Liver (tissue), 9 donors: Measurements from ENCODE around the gene SEZ6L2. TPM values are rescaled to one million over a fixed set of nuclear protein-coding genes. Genes with fewer than 3 reads are reported as not detected.

ENCODE experiments used
- DNase-seq: peaks from one replicate; pipeline ENCODE4 v3.0.0-alpha.2; 2017; ENCODE audit warnings: low spot score
- H3K27ac ChIP-seq, 2 donors: one replicate each; pipeline ENCODE4 v1.7.0; 2013; ENCODE audit warnings: inconsistent platforms in 2 of 2, low read length in 2 of 2, control low read depth in 1 of 2, low read depth in 1 of 2, mild to moderate bottlenecking in 1 of 2
- H3K27me3 ChIP-seq, 4 donors: one replicate each; pipeline versions ENCODE4 v1.6.1 to v1.7.0; 2013; ENCODE audit warnings: low read length in 3 of 4, inconsistent platforms in 1 of 4, mild to moderate bottlenecking in 1 of 4, moderate library complexity in 1 of 4; ENCODE audit not compliant: control insufficient read depth in 4 of 4, insufficient read depth in 4 of 4
- H3K36me3 ChIP-seq, 4 donors: one replicate each; pipeline versions ENCODE4 v1.6.1 to v1.7.0; 2013; ENCODE audit warnings: low read length in 3 of 4, mild to moderate bottlenecking in 3 of 4, low read depth in 1 of 4, moderate library complexity in 1 of 4; ENCODE audit not compliant: control insufficient read depth in 4 of 4, insufficient read depth in 3 of 4
- H3K4me1 ChIP-seq, 4 donors: one replicate each; pipeline versions ENCODE4 v1.6.1 to v1.7.0; 2013; ENCODE audit warnings: low read length in 3 of 4, mild to moderate bottlenecking in 3 of 4, moderate library complexity in 1 of 4; ENCODE audit not compliant: control insufficient read depth in 4 of 4, insufficient read depth in 4 of 4
- H3K4me3 ChIP-seq, 3 donors: one replicate each; pipeline versions ENCODE4 v1.6.1 to v1.7.0; 2013; ENCODE audit warnings: low read length in 3 of 3, control low read depth in 1 of 3, low read depth in 1 of 3, mild to moderate bottlenecking in 1 of 3
- H3K9ac ChIP-seq, 2 donors: one replicate each; pipeline ENCODE4 v1.7.0; 2013; ENCODE audit warnings: low read length in 2 of 2, mild to moderate bottlenecking in 2 of 2, moderate library complexity in 2 of 2, control low read depth in 1 of 2, low read depth in 1 of 2
- H3K9me3 ChIP-seq, 4 donors: one replicate each; pipeline versions ENCODE4 v1.6.1 to v1.7.0; 2013; ENCODE audit warnings: low read length in 3 of 4; ENCODE audit not compliant: control insufficient read depth in 4 of 4
- EGR1 ChIP-seq, 2 donors: IDR thresholded peaks; 2 replicates each; pipeline ENCODE4 v1.6.1; 2016 to 2018; ENCODE audit warnings: antibody characterized with exemption in 2 of 2, low read depth in 2 of 2
- FOXA1 ChIP-seq: IDR thresholded peaks from 2 replicates; pipeline ENCODE4 v1.6.1; 2016; ENCODE audit warnings: antibody characterized with exemption
- FOXA2 ChIP-seq: IDR thresholded peaks from 2 replicates; pipeline ENCODE4 v1.6.1; 2016; ENCODE audit warnings: antibody characterized with exemption
- GABPA ChIP-seq, 2 donors: IDR thresholded peaks in 1 of 2; conservative IDR thresholded peaks in 1 of 2; 2 replicates each; pipeline ENCODE4 v1.6.1; 2016; ENCODE audit warnings: antibody characterized with exemption in 2 of 2, mild to moderate bottlenecking in 1 of 2, moderate library complexity in 1 of 2
- HNF4A ChIP-seq, 2 donors: conservative IDR thresholded peaks; 2 replicates each; pipeline ENCODE4 v1.6.1; 2016; ENCODE audit warnings: antibody characterized with exemption in 2 of 2, mild to moderate bottlenecking in 2 of 2
- HNF4G ChIP-seq: IDR thresholded peaks from 2 replicates; pipeline ENCODE4 v1.6.1; 2016; ENCODE audit warnings: antibody characterized with exemption
- JUND ChIP-seq, 2 donors: IDR thresholded peaks; 2 replicates each; pipeline ENCODE4 v1.6.1; 2016; ENCODE audit warnings: antibody characterized with exemption in 2 of 2
- NR2F2 ChIP-seq: IDR thresholded peaks from 2 replicates; pipeline ENCODE4 v1.6.1; 2016; ENCODE audit warnings: antibody characterized with exemption
- RAD21 ChIP-seq, 2 donors: IDR thresholded peaks; 2 replicates each; pipeline ENCODE4 v1.6.1; 2016; ENCODE audit warnings: antibody characterized with exemption in 2 of 2, mild to moderate bottlenecking in 2 of 2
- RXRA ChIP-seq, 2 donors: IDR thresholded peaks; 2 replicates each; pipeline ENCODE4 v1.6.1; 2017 to 2018; ENCODE audit warnings: antibody characterized with exemption in 2 of 2, mild to moderate bottlenecking in 1 of 2
- SP1 ChIP-seq: IDR thresholded peaks from 2 replicates; pipeline ENCODE4 v1.6.1; 2018; ENCODE audit warnings: antibody characterized with exemption, mild to moderate bottlenecking
- TAF1 ChIP-seq: conservative IDR thresholded peaks from 2 replicates; pipeline ENCODE4 v1.6.1; 2016; ENCODE audit warnings: antibody characterized with exemption, mild to moderate bottlenecking
- YY1 ChIP-seq: IDR thresholded peaks from 2 replicates; pipeline ENCODE4 v1.6.1; 2016; ENCODE audit warnings: antibody characterized with exemption, mild to moderate bottlenecking
- WGBS: extraction: QIAGEN DNeasy Blood & Tissue Kit; methylation state at CpG from one replicate; pipeline ENCODE4 v1.1.7; 2013; 5-methylcytosine and 5-hydroxymethylcytosine counted together
- polyA plus RNA-seq, 2 donors: library from polyadenylated mRNA; stranded (reverse) in 1 of 2; unstranded in 1 of 2; fragments of 200-250 nt in 1 of 2; fragments of >200 nt in 1 of 2; fragmentation: Nextera tagmentation in 1 of 2; extraction: Ambion mirVana in 1 of 2; gene quantifications; one replicate each; pipeline versions ENCODE4 v1.2.1 to v1.2.3, GENCODE V29; 2013 to 2015
- total RNA-seq, 2 donors: library from RNA; depleted of rRNA; stranded (reverse); fragments of >200 nt; gene quantifications; one replicate each; pipeline ENCODE4 v1.2.3, GENCODE V29; 2014
- TF ChIP-seq, protein P1 (sequence below): IDR thresholded peaks from 2 replicates; pipeline ENCODE4 v1.6.1; 2016; ENCODE audit warnings: antibody characterized with exemption
- TF ChIP-seq, protein P2 (sequence below): IDR thresholded peaks from 2 replicates; pipeline ENCODE4 v1.6.1; 2016; ENCODE audit warnings: antibody characterized with exemption
- TF ChIP-seq, protein P3 (sequence below): fragments of 150-350 bp; IDR thresholded peaks from 2 replicates; pipeline ENCODE4 v1.5.1; 2017; ENCODE audit warnings: improper control_type of control experiment, low read depth, low read length; ENCODE audit not compliant: missing input control
- donor health status: healthy.
- donor health status: healthy.
- donor health status: healthy.
- donor health status: healthy.
- donor health status: healthy.

The SEZ6L2 gene
- total and polyA plus RNA-seq, 4 donors: 0.24 to 0.37 (median 0.30) TPM

DNA sequence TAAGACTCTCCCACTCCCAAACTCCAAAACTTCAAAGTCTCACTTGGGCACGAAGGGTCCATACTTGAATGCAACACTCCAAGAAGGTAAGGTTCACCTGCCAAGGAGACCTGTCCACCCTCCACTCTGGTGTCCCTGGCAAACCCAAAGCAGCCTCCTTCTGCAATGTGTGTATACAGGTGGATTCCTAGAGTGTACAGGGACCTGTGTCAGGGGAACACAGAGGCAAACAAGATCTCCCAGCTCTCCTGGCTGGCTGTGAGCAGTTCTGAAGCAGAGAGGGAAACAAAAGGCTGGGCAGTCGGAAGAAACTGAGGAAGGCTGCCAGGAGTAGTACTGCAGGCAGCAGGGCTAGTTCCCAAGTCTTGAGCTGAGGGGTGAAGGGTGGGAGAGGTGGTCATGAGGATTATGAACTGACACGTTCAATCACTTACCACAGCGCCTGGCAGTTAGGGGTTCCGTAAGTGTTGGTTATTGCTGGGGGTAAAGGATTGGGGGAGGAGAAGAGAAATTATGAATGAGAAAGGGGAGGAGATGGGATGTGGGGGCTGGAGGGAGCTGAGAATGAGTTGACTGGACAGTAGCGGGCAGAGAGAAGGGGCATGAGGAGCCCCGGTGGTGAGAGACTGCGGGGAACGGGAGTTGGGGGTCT, 25.9 kb upstream of the SEZ6L2 start (continued):
- TF ChIP-seq, protein P1, sequence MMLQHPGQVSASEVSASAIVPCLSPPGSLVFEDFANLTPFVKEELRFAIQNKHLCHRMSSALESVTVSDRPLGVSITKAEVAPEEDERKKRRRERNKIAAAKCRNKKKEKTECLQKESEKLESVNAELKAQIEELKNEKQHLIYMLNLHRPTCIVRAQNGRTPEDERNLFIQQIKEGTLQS: no peak
- TF ChIP-seq RAD21 (IDR thresholded peaks at IDR 0.05) (no peak), GABPA (IDR thresholded peaks at IDR 0.05 in 1 of 2, conservative IDR thresholded peaks at IDR 0.05 in 1 of 2) (no peak), YY1 (no peak), FOXA1 (no peak)

DNA sequence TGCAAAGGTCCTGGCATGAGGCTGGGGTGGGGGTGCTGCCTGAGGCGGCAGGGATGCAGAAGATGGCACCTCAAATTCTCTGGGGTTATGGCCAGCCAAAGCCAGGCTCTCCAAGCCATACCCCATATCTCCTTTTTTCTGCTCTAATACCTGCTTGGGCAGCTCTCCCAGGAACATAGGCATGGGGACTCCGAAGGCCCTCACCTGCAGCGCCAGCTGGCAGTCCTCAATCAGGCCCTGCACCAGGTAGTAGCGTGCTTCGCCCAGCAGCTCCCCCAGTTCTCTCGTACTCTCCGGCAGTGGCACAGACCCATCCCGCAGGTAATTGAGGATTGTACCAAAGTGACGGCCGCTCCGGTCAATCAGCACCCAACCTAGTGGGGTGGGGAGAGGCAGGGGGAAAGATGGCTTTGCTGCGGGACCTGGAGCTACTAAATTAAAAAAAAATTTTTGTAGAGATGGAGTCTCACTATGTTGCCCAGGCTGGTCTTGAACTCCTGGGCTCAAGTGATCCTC, 23.7 kb upstream of the SEZ6L2 start:
- no peak for DNase-seq
- no peaks in the 10 kb centered on the region for H3K27me3 ChIP-seq
- H3K27ac ChIP-seq: no peak overlapping the region
- TF ChIP-seq EGR1 (IDR thresholded peaks at IDR 0.05; ENCODE audit: low read depth in 2 of 2): no peak
- TF ChIP-seq, protein P1: no peak
- TF ChIP-seq GABPA (IDR thresholded peaks at IDR 0.05 in 1 of 2, conservative IDR thresholded peaks at IDR 0.05 in 1 of 2): no peak
- TF ChIP-seq RXRA (IDR thresholded peaks at IDR 0.05): no peak
- no peak for TF ChIP-seq FOXA2
- no peak for TF ChIP-seq HNF4G
- H3K36me3 ChIP-seq: peaks cover 6 to 23% (median 15%) of the 10 kb centered on the region in 4 donors
- H3K9ac ChIP-seq: no peak overlapping the region
- 97% methylated on average over 12 of the region's 12 CpGs for WGBS
- H3K4me3 ChIP-seq: no peak overlapping the region
- peaks cover 7 to 19% (median 15%) of the 10 kb centered on the region in 4 donors for H3K4me1 ChIP-seq
- no peaks in the 10 kb centered on the region for H3K9me3 ChIP-seq

DNA sequence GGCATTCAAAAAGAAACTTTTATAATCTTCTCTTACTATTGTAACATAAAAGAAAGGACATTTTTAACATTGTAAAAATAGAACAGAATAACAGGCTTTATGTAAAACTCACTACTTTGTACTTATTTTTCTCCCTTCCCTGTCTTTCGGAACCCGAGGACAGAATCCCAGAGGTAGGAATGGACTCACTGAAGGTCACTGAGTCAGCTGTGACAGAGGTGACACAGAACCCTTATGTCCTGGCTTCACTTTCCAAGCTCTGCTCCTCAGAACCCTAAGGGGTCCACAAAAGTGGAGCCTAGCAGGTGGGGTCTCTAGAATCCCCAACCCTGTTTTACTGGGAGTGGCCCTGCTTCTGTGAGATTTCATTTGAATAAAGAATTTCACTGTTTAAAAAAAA, 23.0 kb upstream of the SEZ6L2 start:
- H3K27me3 ChIP-seq: no peaks in the 10 kb centered on the region
- DNase-seq: no peak
- peaks cover 6 to 23% (median 15%) of the 10 kb centered on the region in 4 donors for H3K36me3 ChIP-seq
- 97% methylated on average over 2 of the region's 2 CpGs for WGBS
- no peak overlapping the region for H3K4me3 ChIP-seq
- H3K9ac ChIP-seq: no peak overlapping the region
- peaks cover 7 to 19% (median 15%) of the 10 kb centered on the region in 4 donors for H3K4me1 ChIP-seq
- no peaks in the 10 kb centered on the region for H3K9me3 ChIP-seq
- TF ChIP-seq, protein P1: no peak
- no peak for TF ChIP-seq EGR1 (IDR thresholded peaks at IDR 0.05; ENCODE audit: low read depth in 2 of 2)
- no peak for TF ChIP-seq SP1
- TF ChIP-seq FOXA2: no peak
- no peak for TF ChIP-seq HNF4G
- TF ChIP-seq YY1: no peak
- TF ChIP-seq, protein P2, sequence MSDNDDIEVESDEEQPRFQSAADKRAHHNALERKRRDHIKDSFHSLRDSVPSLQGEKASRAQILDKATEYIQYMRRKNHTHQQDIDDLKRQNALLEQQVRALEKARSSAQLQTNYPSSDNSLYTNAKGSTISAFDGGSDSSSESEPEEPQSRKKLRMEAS: no peak
- no peak for TF ChIP-seq NR2F2
- no peak for TF ChIP-seq FOXA1
- no peak for TF ChIP-seq TAF1
- TF ChIP-seq RXRA (IDR thresholded peaks at IDR 0.05): no peak
- no peak for TF ChIP-seq GABPA (IDR thresholded peaks at IDR 0.05 in 1 of 2, conservative IDR thresholded peaks at IDR 0.05 in 1 of 2)
- no peak for TF ChIP-seq JUND (IDR thresholded peaks at IDR 0.05)
- TF ChIP-seq, protein P3, sequence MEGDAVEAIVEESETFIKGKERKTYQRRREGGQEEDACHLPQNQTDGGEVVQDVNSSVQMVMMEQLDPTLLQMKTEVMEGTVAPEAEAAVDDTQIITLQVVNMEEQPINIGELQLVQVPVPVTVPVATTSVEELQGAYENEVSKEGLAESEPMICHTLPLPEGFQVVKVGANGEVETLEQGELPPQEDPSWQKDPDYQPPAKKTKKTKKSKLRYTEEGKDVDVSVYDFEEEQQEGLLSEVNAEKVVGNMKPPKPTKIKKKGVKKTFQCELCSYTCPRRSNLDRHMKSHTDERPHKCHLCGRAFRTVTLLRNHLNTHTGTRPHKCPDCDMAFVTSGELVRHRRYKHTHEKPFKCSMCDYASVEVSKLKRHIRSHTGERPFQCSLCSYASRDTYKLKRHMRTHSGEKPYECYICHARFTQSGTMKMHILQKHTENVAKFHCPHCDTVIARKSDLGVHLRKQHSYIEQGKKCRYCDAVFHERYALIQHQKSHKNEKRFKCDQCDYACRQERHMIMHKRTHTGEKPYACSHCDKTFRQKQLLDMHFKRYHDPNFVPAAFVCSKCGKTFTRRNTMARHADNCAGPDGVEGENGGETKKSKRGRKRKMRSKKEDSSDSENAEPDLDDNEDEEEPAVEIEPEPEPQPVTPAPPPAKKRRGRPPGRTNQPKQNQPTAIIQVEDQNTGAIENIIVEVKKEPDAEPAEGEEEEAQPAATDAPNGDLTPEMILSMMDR: no peak
- TF ChIP-seq RAD21 (IDR thresholded peaks at IDR 0.05): no peak
- no peak for TF ChIP-seq HNF4A (conservative IDR thresholded peaks at IDR 0.05)
- no peak overlapping the region for H3K27ac ChIP-seq
